WTC11 (cell line): ENCODE measurements around the gene HOXD1. TPM values are rescaled to one million over a fixed set of nuclear protein-coding genes. Genes with fewer than 3 reads are reported as not detected.

Experiments used
- ATAC-seq: fragments of 200-7000 bp; cut with Tn5 transposase; 2 replicates; pipeline ENCODE4 v1.10.0; 2021; ENCODE audit warnings: mild to moderate bottlenecking, moderate library complexity
- CTCF ChIA-PET: fragments of 300-600 bp; sonication (Branson Sonifier 250); formaldehyde crosslinking; loops from one replicate; lab custom pipeline; 2021; ENCODE audit warnings: antibody characterized with exemption; lab: Charles Lee
- POLR2A ChIA-PET: fragments of 350-600 bp; sonication (Branson Sonifier 250); formaldehyde crosslinking; loops from one replicate; lab custom pipeline; 2021; ENCODE audit warnings: antibody characterized with exemption; lab: Charles Lee
- DNase-seq: peaks from one replicate; pipeline ENCODE4 v3.0.0; 2021; ENCODE audit warnings: low spot score
- H3K27ac Mint-ChIP-seq: 2 replicates; pipeline ENCODE4 v1.8.0; 2021; ENCODE audit warnings: mixed read lengths
- H3K27me3 Mint-ChIP-seq: 2 replicates; pipeline ENCODE4 v1.8.0; 2021; ENCODE audit warnings: low read depth, mild to moderate bottlenecking, moderate library complexity, mixed read lengths
- H3K36me3 Mint-ChIP-seq: 2 replicates; pipeline ENCODE4 v1.8.0; 2021; ENCODE audit warnings: mixed read lengths
- H3K4me1 Mint-ChIP-seq: 2 replicates; pipeline ENCODE4 v1.8.0; 2022; ENCODE audit warnings: mixed read lengths
- H3K4me3 Mint-ChIP-seq: 2 replicates; pipeline ENCODE4 v1.8.0; 2021; ENCODE audit warnings: mild to moderate bottlenecking, moderate library complexity, mixed read lengths
- H3K9me3 Mint-ChIP-seq: 2 replicates; pipeline ENCODE4 v1.8.0; 2021; ENCODE audit warnings: mixed read lengths
- ATF6 ChIP-seq: sonication (generic); formaldehyde crosslinking; IDR thresholded peaks from 2 replicates; pipeline ENCODE4 v1.8.1; 2023; ENCODE audit warnings: mild to moderate bottlenecking, missing genetic modification reagents
- ELF4 ChIP-seq: sonication (generic); formaldehyde crosslinking; IDR thresholded peaks from 2 replicates; pipeline ENCODE4 v1.8.1; 2022; ENCODE audit warnings: low read depth, mild to moderate bottlenecking, moderate library complexity, missing genetic modification reagents
- ERG ChIP-seq: fragments of 250-450 bp; sonication (Bioruptor Pico); IDR thresholded peaks from 2 replicates; pipeline ENCODE4 v1.8.0; 2021; ENCODE audit warnings: mild to moderate bottlenecking
- ESRRA ChIP-seq: sonication (generic); formaldehyde crosslinking; IDR thresholded peaks from 2 replicates; pipeline ENCODE4 v1.8.1; 2022; ENCODE audit warnings: mild to moderate bottlenecking, missing genetic modification reagents, borderline replicate concordance
- GABPB1 ChIP-seq: sonication (generic); formaldehyde crosslinking; IDR thresholded peaks from 2 replicates; pipeline ENCODE4 v1.8.1; 2023; ENCODE audit warnings: mild to moderate bottlenecking, missing genetic modification reagents
- HMGXB4 ChIP-seq: sonication (generic); formaldehyde crosslinking; IDR thresholded peaks from 2 replicates; pipeline ENCODE4 v1.8.1; 2023; ENCODE audit warnings: mild to moderate bottlenecking, moderate library complexity, missing genetic modification reagents
- IRF2 ChIP-seq: sonication (generic); formaldehyde crosslinking; IDR thresholded peaks from 2 replicates; pipeline ENCODE4 v1.8.0; 2022; ENCODE audit warnings: low read depth, missing genetic modification reagents, borderline replicate concordance
- JAZF1 ChIP-seq: fragments of 250-450 bp; sonication (Bioruptor Pico); IDR thresholded peaks from 2 replicates; pipeline ENCODE4 v1.9.0; 2021; ENCODE audit warnings: moderate library complexity, mild to moderate bottlenecking, inconsistent platforms
- MYBL2 ChIP-seq: sonication (generic); formaldehyde crosslinking; IDR thresholded peaks from 2 replicates; pipeline ENCODE4 v1.8.1; 2023; ENCODE audit warnings: mild to moderate bottlenecking, moderate library complexity, missing genetic modification reagents
- NFE2L1 ChIP-seq: sonication (generic); formaldehyde crosslinking; IDR thresholded peaks from 2 replicates; pipeline ENCODE4 v1.8.1; 2023; ENCODE audit warnings: missing genetic modification reagents
- NR1H2 ChIP-seq: sonication (generic); formaldehyde crosslinking; IDR thresholded peaks from 2 replicates; pipeline ENCODE4 v1.9.0; 2021; ENCODE audit warnings: mild to moderate bottlenecking, moderate library complexity, missing genetic modification reagents
- RELA ChIP-seq: sonication (generic); formaldehyde crosslinking; IDR thresholded peaks from 2 replicates; pipeline ENCODE4 v1.8.1; 2022; ENCODE audit warnings: missing genetic modification reagents, mild to moderate bottlenecking, borderline replicate concordance
- ZBTB21 ChIP-seq: sonication (generic); formaldehyde crosslinking; IDR thresholded peaks from 2 replicates; pipeline ENCODE4 v1.8.1; 2023; ENCODE audit warnings: mild to moderate bottlenecking, missing genetic modification reagents, borderline replicate concordance
- ZMAT4 ChIP-seq: fragments of 250-450 bp; sonication (Bioruptor Pico); IDR thresholded peaks from 2 replicates; pipeline ENCODE4 v1.9.0; 2021; ENCODE audit warnings: mild to moderate bottlenecking
- ZNF121 ChIP-seq: sonication (generic); formaldehyde crosslinking; IDR thresholded peaks from 2 replicates; pipeline ENCODE4 v1.8.0; 2023; ENCODE audit warnings: missing genetic modification reagents
- ZNF138 ChIP-seq: sonication (generic); formaldehyde crosslinking; conservative IDR thresholded peaks from 2 replicates; pipeline ENCODE4 v1.8.1; 2022; ENCODE audit warnings: mild to moderate bottlenecking, moderate library complexity, missing genetic modification reagents
- total RNA-seq: library from RNA; stranded (reverse); gene quantifications from 3 replicates; pipeline ENCODE4 v1.2.3, GENCODE V29; 2021
- TF ChIP-seq, protein P1 (sequence below): sonication (generic); formaldehyde crosslinking; IDR thresholded peaks from 2 replicates; pipeline ENCODE4 v1.8.0; 2023; ENCODE audit warnings: missing genetic modification reagents, mild to moderate bottlenecking, borderline replicate concordance
- TF ChIP-seq, protein P2 (sequence below): sonication (generic); formaldehyde crosslinking; IDR thresholded peaks from 2 replicates; pipeline ENCODE4 v1.8.1; 2023; ENCODE audit warnings: mild to moderate bottlenecking, missing genetic modification reagents

The HOXD1 gene
- total RNA-seq, 1 experiment from 2014 or later: 0.22 TPM

GRCh38 chr2:176200971-176201370 is 12.5 kb downstream of the HOXD1 start:
- Mint-ChIP-seq H3K27ac (no peak overlapping the region), H3K4me1 (no peaks in the 10 kb centered on the region), H3K9me3 (no peaks in the 10 kb centered on the region), H3K4me3 (no peak overlapping the region), H3K27me3 (peaks cover 39% of the 10 kb centered on the region), H3K36me3 (no peaks in the 10 kb centered on the region)
- CTCF ChIA-PET: interaction anchor here (1.5 kb wide), 1 partner anchor 9 kb away, joined by 3 read pairs; no protein-coding TSS in a partner anchor
- ATAC-seq (no peak; the same call in 1 of the 2 replicates), DNase-seq (no peak)
- POLR2A ChIA-PET: no interaction called here
- TF ChIP-seq ZNF121 (CRISPR knock-in tag) (no peak), IRF2 (CRISPR knock-in tag) (no peak), RELA (CRISPR knock-in tag) (0 out of 2 replicates have a peak, but pooled peaks have one; percentile 30)

DNA sequence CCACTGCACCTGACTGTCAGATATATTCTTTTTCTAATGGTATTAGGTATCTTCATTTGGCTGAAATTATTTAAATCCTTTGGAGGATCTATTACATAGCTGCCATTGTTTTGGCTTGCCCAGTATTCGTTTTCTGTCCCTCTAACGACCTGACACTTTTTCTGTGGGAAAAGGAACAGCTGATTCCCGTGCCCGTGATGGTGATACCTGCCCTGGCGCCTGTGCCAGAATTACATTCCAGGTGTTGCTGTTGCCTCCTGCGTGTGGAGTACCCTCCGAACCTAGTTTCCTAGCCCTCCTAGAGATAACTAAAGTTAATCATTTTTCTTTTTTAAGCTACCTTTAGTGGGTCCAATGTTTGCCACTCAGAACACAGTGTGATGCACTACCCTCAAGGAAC is 14.0 kb downstream of the HOXD1 start:
- Mint-ChIP-seq H3K36me3 (no peaks in the 10 kb centered on the region), H3K4me3 (no peak overlapping the region), H3K4me1 (no peaks in the 10 kb centered on the region), H3K27ac (no peak overlapping the region), H3K9me3 (no peaks in the 10 kb centered on the region), H3K27me3 (peaks cover 24% of the 10 kb centered on the region)
- DNase-seq: no peak
- ATAC-seq: no peak
- ChIA-PET POLR2A (no interaction called here), CTCF (no interaction called here)
- TF ChIP-seq GABPB1 (no peak), ELF4 (no peak), ZNF138 (CRISPR knock-in tag) (no peak), HMGXB4 (CRISPR knock-in tag) (no peak), ERG (CRISPR knock-in tag) (no peak), NFE2L1 (CRISPR knock-in tag) (no peak), IRF2 (CRISPR knock-in tag) (no peak), ZBTB21 (CRISPR knock-in tag) (no peak), JAZF1 (CRISPR knock-in tag) (no peak), ESRRA (no peak), ATF6 (CRISPR knock-in tag) (no peak), ZMAT4 (CRISPR knock-in tag) (no peak), MYBL2 (CRISPR knock-in tag) (no peak), NR1H2 (CRISPR knock-in tag) (no peak)
- TF ChIP-seq, protein P1, sequence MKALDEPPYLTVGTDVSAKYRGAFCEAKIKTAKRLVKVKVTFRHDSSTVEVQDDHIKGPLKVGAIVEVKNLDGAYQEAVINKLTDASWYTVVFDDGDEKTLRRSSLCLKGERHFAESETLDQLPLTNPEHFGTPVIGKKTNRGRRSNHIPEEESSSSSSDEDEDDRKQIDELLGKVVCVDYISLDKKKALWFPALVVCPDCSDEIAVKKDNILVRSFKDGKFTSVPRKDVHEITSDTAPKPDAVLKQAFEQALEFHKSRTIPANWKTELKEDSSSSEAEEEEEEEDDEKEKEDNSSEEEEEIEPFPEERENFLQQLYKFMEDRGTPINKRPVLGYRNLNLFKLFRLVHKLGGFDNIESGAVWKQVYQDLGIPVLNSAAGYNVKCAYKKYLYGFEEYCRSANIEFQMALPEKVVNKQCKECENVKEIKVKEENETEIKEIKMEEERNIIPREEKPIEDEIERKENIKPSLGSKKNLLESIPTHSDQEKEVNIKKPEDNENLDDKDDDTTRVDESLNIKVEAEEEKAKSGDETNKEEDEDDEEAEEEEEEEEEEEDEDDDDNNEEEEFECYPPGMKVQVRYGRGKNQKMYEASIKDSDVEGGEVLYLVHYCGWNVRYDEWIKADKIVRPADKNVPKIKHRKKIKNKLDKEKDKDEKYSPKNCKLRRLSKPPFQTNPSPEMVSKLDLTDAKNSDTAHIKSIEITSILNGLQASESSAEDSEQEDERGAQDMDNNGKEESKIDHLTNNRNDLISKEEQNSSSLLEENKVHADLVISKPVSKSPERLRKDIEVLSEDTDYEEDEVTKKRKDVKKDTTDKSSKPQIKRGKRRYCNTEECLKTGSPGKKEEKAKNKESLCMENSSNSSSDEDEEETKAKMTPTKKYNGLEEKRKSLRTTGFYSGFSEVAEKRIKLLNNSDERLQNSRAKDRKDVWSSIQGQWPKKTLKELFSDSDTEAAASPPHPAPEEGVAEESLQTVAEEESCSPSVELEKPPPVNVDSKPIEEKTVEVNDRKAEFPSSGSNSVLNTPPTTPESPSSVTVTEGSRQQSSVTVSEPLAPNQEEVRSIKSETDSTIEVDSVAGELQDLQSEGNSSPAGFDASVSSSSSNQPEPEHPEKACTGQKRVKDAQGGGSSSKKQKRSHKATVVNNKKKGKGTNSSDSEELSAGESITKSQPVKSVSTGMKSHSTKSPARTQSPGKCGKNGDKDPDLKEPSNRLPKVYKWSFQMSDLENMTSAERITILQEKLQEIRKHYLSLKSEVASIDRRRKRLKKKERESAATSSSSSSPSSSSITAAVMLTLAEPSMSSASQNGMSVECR (CRISPR knock-in tag): no peak
- TF ChIP-seq, protein P2, sequence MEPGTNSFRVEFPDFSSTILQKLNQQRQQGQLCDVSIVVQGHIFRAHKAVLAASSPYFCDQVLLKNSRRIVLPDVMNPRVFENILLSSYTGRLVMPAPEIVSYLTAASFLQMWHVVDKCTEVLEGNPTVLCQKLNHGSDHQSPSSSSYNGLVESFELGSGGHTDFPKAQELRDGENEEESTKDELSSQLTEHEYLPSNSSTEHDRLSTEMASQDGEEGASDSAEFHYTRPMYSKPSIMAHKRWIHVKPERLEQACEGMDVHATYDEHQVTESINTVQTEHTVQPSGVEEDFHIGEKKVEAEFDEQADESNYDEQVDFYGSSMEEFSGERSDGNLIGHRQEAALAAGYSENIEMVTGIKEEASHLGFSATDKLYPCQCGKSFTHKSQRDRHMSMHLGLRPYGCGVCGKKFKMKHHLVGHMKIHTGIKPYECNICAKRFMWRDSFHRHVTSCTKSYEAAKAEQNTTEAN (CRISPR knock-in tag): no peak
